Measurements from ENCODE around the gene SYTL3.

Gene SYTL3

DNA sequence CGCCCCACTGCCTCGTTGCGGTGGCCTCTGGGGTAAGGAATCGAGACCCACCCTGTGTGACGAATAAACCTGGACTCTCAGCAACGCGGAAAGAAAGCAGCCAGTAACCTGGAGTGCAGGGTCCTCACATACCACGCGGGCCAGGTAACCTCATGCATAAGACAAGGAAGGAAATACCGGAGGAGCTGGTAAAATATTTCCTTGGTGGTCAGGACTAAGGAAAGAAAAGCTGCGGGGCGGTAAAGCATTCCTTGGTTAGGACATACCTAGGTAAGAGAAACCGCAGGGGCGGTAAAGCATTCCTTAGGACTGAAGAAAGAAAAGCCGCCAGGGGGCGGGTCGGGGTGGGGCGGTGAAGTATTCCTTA is 80.7 kb downstream of the SYTL3 start:
- no peak overlapping the region for H3K4me3 ChIP-seq (ENCODE audit: low read depth, low read length)
- in situ Hi-C loops (cut with HindIII; ENCODE audit: low pct_ligation_motif_present, low sequenced_read_pairs) = no loop called here
- H3K36me3 ChIP-seq (replicated peaks) = no peaks in the 10 kb centered on the region
- H3K27me3 ChIP-seq (replicated peaks) = no peaks in the 10 kb centered on the region
- TF ChIP-seq, protein P1, sequence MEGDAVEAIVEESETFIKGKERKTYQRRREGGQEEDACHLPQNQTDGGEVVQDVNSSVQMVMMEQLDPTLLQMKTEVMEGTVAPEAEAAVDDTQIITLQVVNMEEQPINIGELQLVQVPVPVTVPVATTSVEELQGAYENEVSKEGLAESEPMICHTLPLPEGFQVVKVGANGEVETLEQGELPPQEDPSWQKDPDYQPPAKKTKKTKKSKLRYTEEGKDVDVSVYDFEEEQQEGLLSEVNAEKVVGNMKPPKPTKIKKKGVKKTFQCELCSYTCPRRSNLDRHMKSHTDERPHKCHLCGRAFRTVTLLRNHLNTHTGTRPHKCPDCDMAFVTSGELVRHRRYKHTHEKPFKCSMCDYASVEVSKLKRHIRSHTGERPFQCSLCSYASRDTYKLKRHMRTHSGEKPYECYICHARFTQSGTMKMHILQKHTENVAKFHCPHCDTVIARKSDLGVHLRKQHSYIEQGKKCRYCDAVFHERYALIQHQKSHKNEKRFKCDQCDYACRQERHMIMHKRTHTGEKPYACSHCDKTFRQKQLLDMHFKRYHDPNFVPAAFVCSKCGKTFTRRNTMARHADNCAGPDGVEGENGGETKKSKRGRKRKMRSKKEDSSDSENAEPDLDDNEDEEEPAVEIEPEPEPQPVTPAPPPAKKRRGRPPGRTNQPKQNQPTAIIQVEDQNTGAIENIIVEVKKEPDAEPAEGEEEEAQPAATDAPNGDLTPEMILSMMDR (IDR thresholded peaks at IDR 0.05; ENCODE audit: low read depth, low read length, missing control alignments) = no peak
- no peak overlapping the region for H3K27ac ChIP-seq
- DNase-seq = no peak

DNA sequence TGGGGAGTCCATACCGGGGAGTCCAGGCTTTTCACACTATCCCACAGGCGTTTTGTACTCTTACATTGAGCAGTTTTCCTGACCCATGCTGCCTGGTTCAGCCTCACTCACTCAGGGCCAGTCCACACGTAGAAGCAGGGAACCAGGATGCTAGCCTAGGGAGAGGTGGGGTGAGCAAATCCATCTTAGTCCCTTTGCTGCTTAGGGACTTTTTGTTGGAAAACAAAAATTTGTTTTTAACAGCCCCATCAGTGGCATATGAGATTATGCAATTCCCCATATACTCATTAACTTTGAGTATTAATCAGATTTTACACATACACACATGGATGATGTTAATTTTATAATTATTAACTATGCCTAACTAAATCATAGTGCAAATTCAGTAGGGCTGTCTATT is 85.2 kb downstream of the SYTL3 start:
- in situ Hi-C loops (cut with HindIII; ENCODE audit: low pct_ligation_motif_present, low sequenced_read_pairs) = no loop called here
- TF ChIP-seq, protein P1 (IDR thresholded peaks at IDR 0.05; ENCODE audit: low read depth, low read length, missing control alignments) = no peak
- Histone ChIP-seq H3K27ac (no peak overlapping the region), H3K27me3 (replicated peaks) (no peaks in the 10 kb centered on the region), H3K36me3 (replicated peaks) (no peaks in the 10 kb centered on the region), H3K4me3 (ENCODE audit: low read depth, low read length) (no peak overlapping the region)
- DNase-seq = no peak

DNA sequence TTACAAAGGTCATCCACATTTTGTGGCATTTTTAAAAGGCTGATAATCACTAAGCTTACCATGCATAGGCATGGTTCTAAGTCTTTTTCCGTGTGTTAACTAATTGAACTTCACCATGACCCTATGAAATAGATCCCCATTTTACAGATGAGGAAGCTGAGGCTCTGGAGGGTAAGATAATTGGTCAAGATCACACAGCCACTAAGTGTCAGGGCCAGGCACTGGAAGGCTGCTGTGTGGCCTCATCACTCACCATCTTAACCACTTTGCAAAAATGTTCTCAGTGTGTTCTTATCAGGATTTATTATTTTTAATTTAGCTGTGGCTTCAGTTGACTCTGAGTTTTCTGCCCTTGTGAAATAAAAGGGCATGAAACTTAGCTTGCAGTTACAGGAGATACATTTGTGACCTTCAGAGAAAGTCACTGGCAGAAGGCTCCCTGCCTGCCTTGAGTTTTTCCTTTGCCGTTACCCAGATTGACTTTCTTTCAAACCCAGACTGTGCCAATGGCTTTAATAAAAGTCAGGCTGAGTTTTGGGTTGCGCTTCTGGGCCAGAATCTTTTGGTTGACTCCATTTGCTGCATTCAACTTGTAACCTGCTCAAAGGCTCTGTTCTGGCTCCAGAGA is 87.3 kb downstream of the SYTL3 start:
- no peak overlapping the region for H3K4me3 ChIP-seq (ENCODE audit: low read depth, low read length)
- in situ Hi-C loops (cut with HindIII; ENCODE audit: low pct_ligation_motif_present, low sequenced_read_pairs) = no loop called here

DNA sequence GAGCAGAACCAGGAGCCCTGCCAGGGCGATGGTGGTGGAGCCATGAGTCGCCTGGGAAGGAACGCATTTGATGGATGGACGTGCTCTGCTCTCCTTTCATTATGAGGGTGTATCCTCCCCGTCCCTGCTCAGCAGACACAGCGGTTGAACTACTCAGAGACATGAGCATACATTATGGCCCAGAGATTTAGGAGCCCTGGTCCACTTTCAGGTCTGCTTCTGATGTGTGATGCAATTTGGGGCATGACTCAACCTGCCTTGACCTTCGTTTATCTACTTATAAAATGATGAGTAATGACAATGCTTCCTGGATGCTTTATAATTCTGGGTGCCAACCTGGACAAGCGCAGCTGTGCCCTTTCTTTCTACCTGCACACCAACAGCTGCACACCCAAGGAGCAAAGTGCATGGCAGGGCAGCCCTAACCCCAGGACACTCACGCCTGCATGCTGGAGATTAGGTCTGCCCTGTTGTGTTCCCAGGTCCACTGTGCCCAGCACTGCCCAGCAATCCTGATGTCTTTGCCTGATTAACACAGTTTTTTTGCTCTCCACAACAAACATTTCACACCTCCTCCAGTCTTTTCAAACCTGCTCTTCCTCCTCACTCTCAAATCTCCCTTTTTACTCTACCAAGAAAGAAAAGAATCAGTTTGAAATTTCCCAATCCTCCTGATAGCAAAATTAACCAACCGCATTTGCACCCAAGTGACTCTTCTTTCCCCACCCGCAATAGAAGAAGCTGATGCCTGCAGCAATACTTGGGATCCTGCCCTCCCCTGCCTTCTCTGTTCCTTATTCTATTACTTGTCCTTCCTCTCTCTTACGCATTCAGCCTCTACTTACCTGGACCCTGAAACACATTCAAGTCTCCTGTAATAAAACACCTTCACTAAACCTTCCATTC is 88.1 kb downstream of the SYTL3 start:
- H3K36me3 ChIP-seq (replicated peaks) = no peaks in the 10 kb centered on the region
- no peak overlapping the region for H3K27ac ChIP-seq
- in situ Hi-C loops (cut with HindIII; ENCODE audit: low pct_ligation_motif_present, low sequenced_read_pairs) = no loop called here
- H3K4me3 ChIP-seq (ENCODE audit: low read depth, low read length) = no peak overlapping the region
- TF ChIP-seq, protein P1 (IDR thresholded peaks at IDR 0.05; ENCODE audit: low read depth, low read length, missing control alignments) = no peak
- no peaks in the 10 kb centered on the region for H3K27me3 ChIP-seq (replicated peaks)
- DNase-seq = peak; percentile 48

More for the DNA sequence above, 87.3 kb downstream of the SYTL3 start:
- Histone ChIP-seq H3K36me3 (replicated peaks) (no peaks in the 10 kb centered on the region), H3K27me3 (replicated peaks) (no peaks in the 10 kb centered on the region), H3K27ac (no peak overlapping the region)
- TF ChIP-seq, protein P1 (IDR thresholded peaks at IDR 0.05; ENCODE audit: low read depth, low read length, missing control alignments) = no peak
- DNase-seq = no peak

DNA sequence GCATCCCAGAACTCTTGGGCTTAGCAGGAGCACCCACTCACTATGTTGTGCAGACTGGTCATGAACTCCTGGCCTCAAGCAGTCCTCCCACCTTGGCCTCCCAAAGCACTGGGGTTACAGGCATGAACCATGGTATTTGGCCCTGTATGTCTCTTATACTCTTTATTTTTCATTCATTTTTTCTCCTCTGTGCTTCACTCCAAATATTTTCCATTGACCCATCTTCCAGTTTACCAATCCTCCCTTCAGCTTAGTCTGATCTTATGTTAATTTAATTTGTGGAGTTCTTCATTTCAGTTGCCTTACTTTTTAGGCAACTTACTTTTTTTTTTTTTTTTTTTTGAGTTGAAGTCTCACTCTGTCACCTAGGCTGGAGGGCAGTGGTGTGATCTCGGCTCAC is 89.8 kb downstream of the SYTL3 start:
- no peak for DNase-seq
- H3K27ac ChIP-seq = no peak overlapping the region
- in situ Hi-C loops (cut with HindIII; ENCODE audit: low pct_ligation_motif_present, low sequenced_read_pairs) = no loop called here
- H3K4me3 ChIP-seq (ENCODE audit: low read depth, low read length) = no peak overlapping the region
- H3K36me3 ChIP-seq (replicated peaks) = no peaks in the 10 kb centered on the region
- TF ChIP-seq, protein P1 (IDR thresholded peaks at IDR 0.05; ENCODE audit: low read depth, low read length, missing control alignments) = no peak
- H3K27me3 ChIP-seq (replicated peaks) = no peaks in the 10 kb centered on the region
